NOMO-1 (cell line): ENCODE data around the gene DAPK2.
"Not testable (repeated sequence)": the region's sequence is repeated elsewhere in the genome, so short reads cannot be mapped to it uniquely, and the experiment has no call there.

Source experiments
- DNase-seq, 2 experiments: peaks; one replicate each; lab custom pipeline; 2025; ENCODE audit not compliant: unreplicated experiment in 2 of 2; lab: John Stamatoyannopoulos, UW

Gene DAPK2

GRCh38 chr15:64058279-64058678, 12.0 kb upstream of the DAPK2 start:
- no peak for DNase-seq

- not testable (repeated sequence) for DNase-seq
These were observed 7.4 kb upstream of the DAPK2 start for GRCh38 chr15:64053674-64054073.

- DNase-seq, result no peak
These were observed 6.7 kb upstream of the DAPK2 start for GRCh38 chr15:64052925-64053491.

DNA sequence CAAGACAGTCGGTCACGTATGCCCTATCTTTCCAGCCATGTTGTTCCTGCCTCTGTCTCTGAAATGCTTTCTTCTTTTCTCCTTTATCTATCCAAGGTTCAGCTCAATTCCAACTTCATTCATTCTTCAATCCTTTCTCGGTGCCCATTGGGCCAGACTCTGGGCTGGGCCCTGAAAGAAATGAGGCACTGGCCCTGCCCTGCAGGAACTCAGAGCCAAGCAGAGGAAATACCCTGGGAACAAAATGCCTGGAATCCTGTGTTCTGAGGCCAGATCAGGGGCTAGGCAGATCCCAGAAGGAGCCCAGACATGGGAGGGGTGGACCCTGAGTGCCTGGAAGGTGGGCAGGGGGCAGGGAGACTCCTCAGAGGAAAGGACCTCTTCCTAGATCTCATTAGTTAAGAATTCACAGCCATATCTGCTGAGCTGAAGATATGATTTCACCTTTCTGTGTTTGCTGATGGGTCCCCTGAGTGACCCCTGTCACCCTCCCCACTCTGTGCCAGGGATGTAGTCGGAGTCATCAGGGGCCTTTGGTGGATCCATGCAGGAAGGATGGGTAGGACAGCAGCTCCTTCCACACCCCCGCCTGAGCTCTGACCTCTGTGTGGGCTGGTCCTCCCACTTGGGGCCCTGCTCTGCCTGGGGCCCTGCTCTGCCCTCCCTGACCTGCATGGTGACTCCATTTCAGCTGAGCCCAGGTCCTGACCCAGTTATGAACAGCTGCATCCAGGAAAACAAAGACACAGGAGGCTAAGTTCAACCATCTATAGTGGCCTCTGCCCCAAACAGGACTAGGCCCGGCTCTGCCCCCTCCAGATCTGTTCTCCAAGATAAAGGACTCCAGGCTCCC, 5.3 kb upstream of the DAPK2 start:
- DNase-seq, result no peak

- no peak for DNase-seq
These were observed 4.8 kb upstream of the DAPK2 start for GRCh38 chr15:64051093-64051402.

GRCh38 chr15:64050281-64051092, 4.2 kb upstream of the DAPK2 start:
- no peak for DNase-seq

GRCh38 chr15:64048781-64049460, 2.6 kb upstream of the DAPK2 start:
- DNase-seq, result peak; percentile 84 to 97

DNA sequence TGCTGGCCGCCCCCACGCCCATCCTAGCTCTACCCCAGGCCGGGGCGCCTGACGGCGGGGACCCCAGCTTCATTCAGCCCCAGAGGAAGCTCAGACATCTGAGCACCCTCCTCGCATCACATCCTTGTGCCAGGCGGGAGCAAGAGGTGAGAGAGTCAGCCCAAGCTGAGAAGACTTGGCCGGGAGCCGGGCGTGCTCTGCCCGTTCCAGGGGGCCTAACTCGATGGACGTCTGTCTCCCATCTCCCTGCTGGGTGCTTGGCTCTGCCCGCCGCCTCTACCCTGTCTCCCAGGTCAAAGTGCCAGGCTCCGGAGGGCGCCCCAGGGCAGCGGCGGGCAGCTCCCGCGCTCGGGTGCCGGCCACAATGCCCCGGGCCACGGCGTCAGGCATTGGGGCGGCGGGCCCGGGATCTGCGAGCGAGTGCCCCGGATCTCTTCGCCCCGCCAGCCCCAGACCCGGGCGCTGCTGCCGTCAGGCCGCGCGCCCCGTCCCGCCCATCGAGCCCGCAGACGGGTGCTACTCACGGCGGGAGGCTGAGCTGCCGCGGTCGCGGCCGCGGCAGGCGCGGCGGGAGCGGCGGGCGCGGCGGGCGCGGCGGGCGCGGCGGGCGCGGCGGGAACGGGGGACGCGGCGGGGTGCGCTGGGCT, 388 bp downstream of the DAPK2 start:
- DNase-seq, result no peak

DNA sequence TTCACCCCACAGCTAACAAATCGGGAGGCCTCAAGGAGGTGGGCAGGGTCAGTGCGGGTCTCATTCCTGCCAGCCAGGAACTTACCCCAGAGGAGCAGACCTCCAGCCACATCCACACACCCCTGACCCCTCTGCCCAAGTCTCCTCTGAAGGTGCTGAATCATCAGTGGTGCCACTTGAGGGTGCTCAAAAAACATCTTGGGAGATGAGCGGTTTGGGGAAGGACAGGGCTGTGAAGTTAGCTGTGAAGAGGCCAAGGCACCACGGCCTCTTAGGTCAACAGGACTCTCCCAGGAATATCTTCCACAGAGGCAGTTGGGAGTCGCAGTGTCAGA, 1.2 kb downstream of the DAPK2 start:
- DNase-seq, result no peak

GRCh38 chr15:64044300-64045100, 1.8 kb downstream of the DAPK2 start:
- DNase-seq, result peak; percentile 53 to 77

GRCh38 chr15:64038878-64039610, 7.2 kb downstream of the DAPK2 start:
- peak in 1 of 2 experiments; percentile 6 for DNase-seq

- no peak for DNase-seq
These were observed 8.3 kb downstream of the DAPK2 start for GRCh38 chr15:64037966-64038365.

GRCh38 chr15:64037116-64037515, 9.2 kb downstream of the DAPK2 start:
- DNase-seq, result no peak

DNA sequence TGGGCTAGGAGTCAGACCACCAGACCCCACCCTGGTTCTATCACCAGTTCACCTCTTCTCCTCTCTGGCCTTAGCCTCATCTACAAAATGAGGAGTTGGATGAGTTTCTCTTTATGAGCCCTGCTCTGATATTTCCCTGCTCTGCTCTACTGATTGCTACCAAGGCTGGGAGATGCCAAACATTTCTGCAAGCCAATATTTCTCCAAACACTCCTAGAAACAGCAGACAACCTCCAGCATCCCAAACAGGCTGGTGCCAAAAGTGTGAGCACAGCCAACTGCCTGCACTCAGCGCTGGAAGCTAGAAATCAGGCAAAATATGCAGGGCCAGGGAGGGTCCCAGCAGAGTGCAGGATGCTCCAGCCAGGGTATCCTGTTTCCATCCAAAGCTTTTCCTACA, 10.8 kb downstream of the DAPK2 start:
- no peak for DNase-seq

GRCh38 chr15:64034519-64034918, 11.8 kb downstream of the DAPK2 start:
- DNase-seq, result peak in 1 of 2 experiments; percentile 11

DNA sequence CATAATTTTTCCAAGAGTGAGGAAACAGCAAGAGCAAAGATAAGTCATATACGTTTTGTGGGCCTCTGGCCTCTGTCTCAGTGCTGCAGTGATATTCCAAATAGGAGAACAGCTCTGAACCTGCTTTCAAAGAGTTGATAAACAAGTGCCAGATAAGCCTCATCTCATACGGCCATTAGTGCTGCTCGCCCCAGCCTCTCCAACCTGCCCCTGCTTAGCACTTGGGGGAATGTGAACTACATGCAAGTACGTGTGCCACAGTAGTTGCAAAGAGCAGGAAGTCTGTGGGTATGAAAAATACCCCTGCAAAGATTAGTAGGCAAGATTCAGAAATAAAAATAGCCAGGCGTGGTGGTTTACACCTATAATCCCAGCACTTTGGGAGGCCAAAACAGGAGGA, 14.0 kb downstream of the DAPK2 start:
- no peak for DNase-seq

DNA sequence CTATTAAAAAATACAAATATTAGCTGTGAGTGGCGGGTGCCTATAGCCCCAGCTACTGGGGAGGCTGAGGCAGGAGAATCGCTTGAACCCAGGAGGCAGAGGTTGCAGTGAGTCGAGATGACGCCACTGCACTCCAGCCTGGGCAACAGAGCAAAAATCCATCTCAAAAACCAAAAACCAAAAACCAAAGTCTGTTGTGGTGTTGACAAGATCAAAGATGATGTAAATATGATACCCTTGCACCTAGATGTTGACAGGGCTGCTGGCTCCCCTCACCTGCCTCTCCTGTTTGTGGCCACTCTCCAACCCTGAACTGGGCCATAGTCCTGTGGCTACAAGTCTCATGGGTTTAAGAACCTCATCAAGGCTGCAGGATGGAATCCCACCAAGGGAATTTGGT, 16.2 kb downstream of the DAPK2 start:
- DNase-seq, result no peak

- DNase-seq, result no peak
These were observed 16.7 kb downstream of the DAPK2 start for GRCh38 chr15:64029633-64030032.

DNA sequence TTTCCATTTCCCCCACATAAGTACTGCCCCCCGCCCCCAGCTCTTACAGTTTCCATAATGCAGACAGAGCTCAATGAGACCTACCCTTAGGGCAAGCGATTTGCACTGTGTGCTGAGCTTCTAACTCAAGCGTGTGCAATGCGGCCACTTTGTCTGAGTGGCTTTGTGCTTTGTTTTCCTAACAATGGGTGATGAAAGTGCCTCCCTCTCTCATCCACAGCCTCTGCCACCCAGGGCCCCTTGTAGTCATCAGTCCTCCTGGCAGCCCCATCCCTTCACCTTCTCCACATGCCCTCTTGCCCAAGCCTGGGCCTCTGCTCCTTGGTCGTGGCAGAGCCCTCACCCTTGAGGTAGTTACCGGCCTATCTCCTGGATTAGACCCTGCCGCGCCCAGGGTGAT, 17.2 kb downstream of the DAPK2 start:
- DNase-seq, result no peak
